Measurements from ENCODE around the gene CUEDC2.

CUEDC2 gene

GRCh38 chr10:102431452-102432124, 786 bp downstream of the CUEDC2 start:
- H3K27ac ChIP-seq, result peak overlapping the region; percentile 81
- TF ChIP-seq ZFX (IDR thresholded peaks at IDR 0.05; ENCODE audit: borderline replicate concordance) (no peak), CTCF (IDR thresholded peaks at IDR 0.05) (no peak)

- TF ChIP-seq CTCF (IDR thresholded peaks at IDR 0.05) (no peak), ZFX (IDR thresholded peaks at IDR 0.05; ENCODE audit: borderline replicate concordance) (no peak)
- peak overlapping the region; percentile 5; the same call in 1 of the 2 replicates for H3K27ac ChIP-seq
Observed at GRCh38 chr10:102429468-102429867, 2.9 kb downstream of the CUEDC2 start.

- peak overlapping the region; percentile 23; the same call in 1 of the 2 replicates for H3K27ac ChIP-seq
- TF ChIP-seq CTCF (IDR thresholded peaks at IDR 0.05) (no peak), ZFX (IDR thresholded peaks at IDR 0.05; ENCODE audit: borderline replicate concordance) (no peak)
Observed at GRCh38 chr10:102426803-102427287, 5.5 kb downstream of the CUEDC2 start.

GRCh38 chr10:102425444-102425843, 6.9 kb downstream of the CUEDC2 start:
- TF ChIP-seq ZFX (IDR thresholded peaks at IDR 0.05; ENCODE audit: borderline replicate concordance) (no peak), CTCF (IDR thresholded peaks at IDR 0.05) (no peak)
- no peak overlapping the region for H3K27ac ChIP-seq

- H3K27ac ChIP-seq, result no peak overlapping the region
- TF ChIP-seq ZFX (IDR thresholded peaks at IDR 0.05; ENCODE audit: borderline replicate concordance), result no peak
- TF ChIP-seq CTCF (IDR thresholded peaks at IDR 0.05), result no peak
Observed at GRCh38 chr10:102424916-102425315, 7.5 kb downstream of the CUEDC2 start.

- H3K27ac ChIP-seq, result peak overlapping the region; percentile 20; the same call in 1 of the 2 replicates
- TF ChIP-seq ZFX (IDR thresholded peaks at IDR 0.05; ENCODE audit: borderline replicate concordance), result no peak
- no peak for TF ChIP-seq CTCF (IDR thresholded peaks at IDR 0.05)
Observed at GRCh38 chr10:102424145-102424544, 8.2 kb downstream of the CUEDC2 start.

GRCh38 chr10:102423372-102423968, 8.9 kb downstream of the CUEDC2 start:
- TF ChIP-seq ZFX (IDR thresholded peaks at IDR 0.05; ENCODE audit: borderline replicate concordance), result no peak
- TF ChIP-seq CTCF (IDR thresholded peaks at IDR 0.05), result no peak
- peak overlapping the region; percentile 97 for H3K27ac ChIP-seq

All from 22Rv1 (cell line).